GM19238 (cell line): ENCODE measurements around the gene SPC24.
"Not testable (repeated sequence)": the region's sequence is repeated elsewhere in the genome, so short reads cannot be mapped to it uniquely, and the experiment has no call there.

Experiments
- DNase-seq: peaks from one replicate; pipeline ENCODE4 v3.0.0; 2011; ENCODE audit warnings: low spot score; ENCODE audit not compliant: insufficient read length

Gene SPC24

GRCh38 chr19:11097367-11097766 lies 58.2 kb downstream of the SPC24 start:
- DNase-seq = not testable (repeated sequence)

GRCh38 chr19:11096210-11096841 lies 59.3 kb downstream of the SPC24 start:
- no peak for DNase-seq
